HG03571 (cell line): Measurements from ENCODE around the gene PDE4D.

Source experiments
- ATAC-seq: cut with Tn5 transposase; IDR thresholded peaks from one replicate; pipeline ENCODE4 v1.9.1; 2021; ENCODE audit not compliant: unreplicated experiment

PDE4D gene

GRCh38 chr5:59560553-59560952 lies 333.0 kb downstream of the PDE4D start:
- ATAC-seq = no peak

- no peak for ATAC-seq
Observed at GRCh38 chr5:59559847-59560246, 333.7 kb downstream of the PDE4D start.

GRCh38 chr5:59559323-59559722 lies 334.2 kb downstream of the PDE4D start:
- no peak for ATAC-seq

- ATAC-seq = no peak
Observed at GRCh38 chr5:59558501-59558900, 335.0 kb downstream of the PDE4D start.

GRCh38 chr5:59557572-59557971 lies 336.0 kb downstream of the PDE4D start:
- ATAC-seq = no peak

- no peak for ATAC-seq
Observed at GRCh38 chr5:59555596-59555995, 337.9 kb downstream of the PDE4D start.

GRCh38 chr5:59554501-59554900 lies 339.0 kb downstream of the PDE4D start:
- no peak for ATAC-seq

- peak; percentile 63 for ATAC-seq
Observed at GRCh38 chr5:59553992-59554391, 339.5 kb downstream of the PDE4D start.

GRCh38 chr5:59548807-59549357 lies 344.6 kb downstream of the PDE4D start:
- ATAC-seq = no peak

- ATAC-seq = no peak
Observed at GRCh38 chr5:59547731-59548130, 345.8 kb downstream of the PDE4D start.

- ATAC-seq = no peak
Observed at GRCh38 chr5:59544573-59544972, 349.0 kb downstream of the PDE4D start.

GRCh38 chr5:59543821-59544442 lies 349.6 kb downstream of the PDE4D start:
- ATAC-seq = no peak

- ATAC-seq = no peak
Observed at GRCh38 chr5:59542851-59543820, 350.4 kb downstream of the PDE4D start.

GRCh38 chr5:59542306-59542705 lies 351.2 kb downstream of the PDE4D start:
- ATAC-seq = no peak

- no peak for ATAC-seq
Observed at GRCh38 chr5:59540366-59540765, 353.2 kb downstream of the PDE4D start.

- no peak for ATAC-seq
Observed at GRCh38 chr5:59538750-59539121, 354.8 kb downstream of the PDE4D start.

- ATAC-seq = no peak
Observed at GRCh38 chr5:59537961-59538749, 355.4 kb downstream of the PDE4D start.

- ATAC-seq = no peak
Observed at GRCh38 chr5:59536875-59537274, 356.7 kb downstream of the PDE4D start.

- no peak for ATAC-seq
Observed at GRCh38 chr5:59535561-59535960, 358.0 kb downstream of the PDE4D start.

- no peak for ATAC-seq
Observed at GRCh38 chr5:59533730-59534108, 359.8 kb downstream of the PDE4D start.
